Peyer's patch (tissue), 4 donors: ENCODE measurements around the gene SBNO1.

Experiments used
- POLR2A ChIP-seq, 2 donors: fragments of 450-650 bp; IDR thresholded peaks; one replicate each; pipeline ENCODE4 v1.5.1; 2017; ENCODE audit warnings: antibody characterized with exemption in 2 of 2, mild to moderate bottlenecking in 2 of 2, moderate library complexity in 2 of 2
- TF ChIP-seq, protein P1 (sequence below), 6 experiments: fragments of 450-650 bp in 4 of 6; fragments of 200-600 bp in 2 of 6; sonication (generic) in 1 of 6; IDR thresholded peaks; one replicate each; pipeline ENCODE4 v1.5.1; 2017 to 2019; ENCODE audit warnings: antibody characterized with exemption in 6 of 6, mild to moderate bottlenecking in 3 of 6, moderate library complexity in 1 of 6

DNA sequence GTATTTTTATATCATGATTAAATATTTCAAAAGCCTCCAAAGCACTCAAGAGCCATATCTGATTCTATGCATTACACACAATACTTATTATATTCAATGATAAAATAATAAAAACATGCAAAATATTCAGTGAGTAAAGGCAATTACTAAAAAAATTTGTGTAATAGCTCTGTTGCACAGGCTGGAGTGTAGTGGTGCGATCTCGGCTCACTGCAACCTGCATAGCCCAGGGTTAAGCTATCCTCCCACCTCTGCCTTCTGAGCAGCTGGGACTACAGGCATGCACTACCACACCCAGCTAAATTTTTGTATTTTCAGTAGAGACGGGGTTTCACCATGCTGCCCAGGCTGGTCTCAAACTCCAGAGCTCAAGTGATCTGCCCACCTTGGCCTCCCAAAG, 45.4 kb downstream of the SBNO1 start:
- TF ChIP-seq, protein P1, sequence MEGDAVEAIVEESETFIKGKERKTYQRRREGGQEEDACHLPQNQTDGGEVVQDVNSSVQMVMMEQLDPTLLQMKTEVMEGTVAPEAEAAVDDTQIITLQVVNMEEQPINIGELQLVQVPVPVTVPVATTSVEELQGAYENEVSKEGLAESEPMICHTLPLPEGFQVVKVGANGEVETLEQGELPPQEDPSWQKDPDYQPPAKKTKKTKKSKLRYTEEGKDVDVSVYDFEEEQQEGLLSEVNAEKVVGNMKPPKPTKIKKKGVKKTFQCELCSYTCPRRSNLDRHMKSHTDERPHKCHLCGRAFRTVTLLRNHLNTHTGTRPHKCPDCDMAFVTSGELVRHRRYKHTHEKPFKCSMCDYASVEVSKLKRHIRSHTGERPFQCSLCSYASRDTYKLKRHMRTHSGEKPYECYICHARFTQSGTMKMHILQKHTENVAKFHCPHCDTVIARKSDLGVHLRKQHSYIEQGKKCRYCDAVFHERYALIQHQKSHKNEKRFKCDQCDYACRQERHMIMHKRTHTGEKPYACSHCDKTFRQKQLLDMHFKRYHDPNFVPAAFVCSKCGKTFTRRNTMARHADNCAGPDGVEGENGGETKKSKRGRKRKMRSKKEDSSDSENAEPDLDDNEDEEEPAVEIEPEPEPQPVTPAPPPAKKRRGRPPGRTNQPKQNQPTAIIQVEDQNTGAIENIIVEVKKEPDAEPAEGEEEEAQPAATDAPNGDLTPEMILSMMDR (IDR thresholded peaks at IDR 0.05) = no peak
- no peak for TF ChIP-seq POLR2A (IDR thresholded peaks at IDR 0.05)
